CD4-positive, alpha-beta memory T cell (primary cell): ENCODE data around the gene CD244. TPM values are rescaled to one million over a fixed set of nuclear protein-coding genes. Genes with fewer than 3 reads are reported as not detected.
"Not testable (repeated sequence)": the region's sequence is repeated elsewhere in the genome, so short reads cannot be mapped to it uniquely, and the experiment has no call there.

Experiments used
- CTCF ChIA-PET: fragments of 350-600 bp; sonication (Branson Sonifier 250); formaldehyde crosslinking; loops from one replicate; lab custom pipeline; 2021; ENCODE audit warnings: inconsistent platforms; ENCODE audit not compliant: partially characterized antibody; lab: Charles Lee
- POLR2A ChIA-PET: fragments of 350-600 bp; sonication (Branson Sonifier 250); formaldehyde crosslinking; loops from one replicate; lab custom pipeline; 2021; ENCODE audit not compliant: partially characterized antibody; lab: Charles Lee
- DNase-seq, 5 donors: peaks; one replicate each; pipeline versions ENCODE4 v3.0.0 to v3.0.0-alpha.2; 2020 to 2022; ENCODE audit warnings: mixed read lengths in 1 of 5
- H3K27ac ChIP-seq: one replicate; pipeline ENCODE4 v1.7.0; 2013; ENCODE audit warnings: low read depth, low read length
- H3K27me3 ChIP-seq: 2 replicates; pipeline ENCODE4 v1.7.0; 2013; ENCODE audit warnings: mild to moderate bottlenecking, low read length, moderate library complexity; ENCODE audit not compliant: insufficient read depth
- H3K36me3 ChIP-seq: 2 replicates; pipeline ENCODE4 v1.7.0; 2013; ENCODE audit warnings: mild to moderate bottlenecking, low read length, moderate library complexity; ENCODE audit not compliant: insufficient read depth
- H3K4me1 ChIP-seq: 2 replicates; pipeline ENCODE4 v1.7.0; 2013; ENCODE audit warnings: mild to moderate bottlenecking, low read length, moderate library complexity; ENCODE audit not compliant: insufficient read depth
- H3K4me3 ChIP-seq, 2 donors: one replicate each; pipeline ENCODE4 v1.7.0; 2013; ENCODE audit warnings: low read length in 2 of 2, mild to moderate bottlenecking in 1 of 2
- H3K9me3 ChIP-seq, 2 donors: one replicate each; pipeline ENCODE4 v1.7.0; 2013; ENCODE audit warnings: low read length in 2 of 2, control low read depth in 1 of 2; ENCODE audit not compliant: control insufficient read depth in 1 of 2
- H3K27ac Mint-ChIP-seq, 7 donors: one replicate each; pipeline ENCODE4 v1.8.0; 2020 to 2021; ENCODE audit warnings: mixed read lengths in 7 of 7, mild to moderate bottlenecking in 6 of 7, inconsistent platforms in 3 of 7, moderate library complexity in 3 of 7
- H3K27me3 Mint-ChIP-seq, 2 donors: one replicate each; pipeline ENCODE4 v1.8.0; 2020 to 2021; ENCODE audit warnings: mixed read lengths in 2 of 2
- H3K36me3 Mint-ChIP-seq, 2 donors: one replicate each; pipeline ENCODE4 v1.8.0; 2020 to 2021; ENCODE audit warnings: mixed read lengths in 2 of 2, inconsistent platforms in 1 of 2, mild to moderate bottlenecking in 1 of 2
- H3K4me1 Mint-ChIP-seq, 4 donors: one replicate each; pipeline ENCODE4 v1.8.0; 2020 to 2021; ENCODE audit warnings: mixed read lengths in 4 of 4, mild to moderate bottlenecking in 1 of 4
- H3K4me3 Mint-ChIP-seq, 8 donors: one replicate each; pipeline ENCODE4 v1.8.0; 2020 to 2021; ENCODE audit warnings: mixed read lengths in 8 of 8, mild to moderate bottlenecking in 7 of 8, moderate library complexity in 6 of 8, inconsistent platforms in 3 of 8
- H3K9me3 Mint-ChIP-seq, 8 donors: one replicate each; pipeline ENCODE4 v1.8.0; 2020 to 2021; ENCODE audit warnings: mixed read lengths in 8 of 8, mild to moderate bottlenecking in 5 of 8, inconsistent platforms in 3 of 8, moderate library complexity in 1 of 8
- intact Hi-C: fragments of 100-400 bp; cut with micrococcal nuclease; formaldehyde crosslinking; loops from one replicate; pipeline ENCODE4 v1.15.1; 2023
- polyA plus RNA-seq, 2 donors: library from polyadenylated mRNA; unstranded; fragments of 300-500 nt; fragmentation: Illumina TruSeq; gene quantifications; one replicate each; pipeline ENCODE4 v1.2.3, GENCODE V29; 2021
- total RNA-seq, 2 experiments: library from RNA; stranded (reverse); gene quantifications; one replicate each; pipeline ENCODE4 v1.2.3, GENCODE V29; 2021

CD244 gene
- total and polyA plus RNA-seq, 4 experiments from 2014 or later: 0.93 to 0.95 TPM; not detected in 2

DNA sequence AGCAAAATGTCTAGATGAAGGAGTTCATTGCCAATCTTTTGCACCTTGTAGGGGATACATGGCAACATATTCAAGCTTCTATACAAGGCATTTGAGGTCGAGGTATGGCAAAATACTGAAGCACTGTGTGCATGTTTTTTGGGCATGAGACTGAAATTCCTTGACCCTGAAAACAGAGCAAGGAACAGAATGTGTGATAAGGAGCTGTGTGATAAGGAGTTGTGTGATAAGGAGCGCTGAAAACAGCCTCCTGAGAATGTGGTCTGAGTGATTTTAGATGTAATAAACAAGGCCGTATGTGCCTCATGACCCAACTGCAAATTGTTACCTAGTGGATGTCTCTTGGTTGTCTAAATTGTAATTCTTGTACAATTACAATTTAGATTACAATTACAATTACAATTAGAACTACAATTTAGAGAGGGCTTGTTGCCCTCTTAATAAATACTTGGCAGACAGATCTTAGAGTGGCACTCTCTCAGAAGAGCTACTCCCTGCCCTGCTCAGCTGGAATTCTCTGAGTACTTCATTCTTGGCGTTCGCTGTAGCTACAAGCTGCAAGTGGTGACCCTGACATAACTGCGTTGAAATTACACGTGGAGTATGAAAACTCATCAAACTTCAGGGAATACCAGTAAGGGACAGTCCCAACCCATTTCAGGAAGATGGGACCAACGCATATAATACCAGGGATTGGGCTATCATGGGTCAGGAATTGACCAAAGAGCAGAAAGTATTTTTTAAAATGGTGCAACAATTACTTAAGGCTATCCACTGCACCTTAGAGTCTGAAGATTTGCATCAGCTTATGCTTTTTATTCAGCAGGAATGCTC is 42.3 kb upstream of the CD244 start:
- no peak for DNase-seq
- H3K27ac Mint-ChIP-seq: no peak overlapping the region
- Histone ChIP-seq H3K4me3 (no peak overlapping the region), H3K4me1 (no peaks in the 10 kb centered on the region), H3K27me3 (no peaks in the 10 kb centered on the region), H3K9me3 (no peaks in the 10 kb centered on the region), H3K27ac (no peak overlapping the region), H3K36me3 (no peaks in the 10 kb centered on the region)
- H3K27me3 Mint-ChIP-seq: peaks cover 0 to 2% of the 10 kb centered on the region in 2 donors
- intact Hi-C loops: no loop called here
- no peaks in the 10 kb centered on the region for H3K36me3 Mint-ChIP-seq
- no peak overlapping the region for H3K4me3 Mint-ChIP-seq
- POLR2A ChIA-PET: no interaction called here
- H3K4me1 Mint-ChIP-seq: no peaks in the 10 kb centered on the region
- CTCF ChIA-PET: no interaction called here
- no peaks in the 10 kb centered on the region for H3K9me3 Mint-ChIP-seq

DNA sequence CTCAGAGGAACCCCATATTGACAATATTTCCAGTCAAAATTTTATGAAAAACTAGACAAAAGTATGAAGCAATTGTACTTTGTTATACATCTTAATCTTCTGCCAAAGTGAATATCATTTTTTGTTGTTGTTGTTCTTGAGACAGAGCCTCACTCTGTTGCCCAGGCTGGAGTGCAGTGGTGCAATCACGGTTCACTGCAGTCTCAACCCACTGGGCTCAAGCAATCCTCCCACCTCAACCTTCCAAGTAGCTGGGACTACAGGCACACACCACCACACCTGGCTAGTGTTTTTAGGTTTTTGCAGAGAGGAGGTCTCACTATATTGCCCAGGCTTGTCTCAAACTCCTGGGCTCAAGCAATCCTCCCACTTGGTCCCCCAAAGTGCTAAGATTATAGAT is 39.6 kb upstream of the CD244 start:
- H3K4me3 Mint-ChIP-seq, H3K27me3 Mint-ChIP-seq, H3K4me3 ChIP-seq, H3K4me1 ChIP-seq, H3K27me3 ChIP-seq, H3K27ac Mint-ChIP-seq, POLR2A ChIA-PET, DNase-seq, CTCF ChIA-PET, H3K36me3 Mint-ChIP-seq, H3K27ac ChIP-seq, H3K9me3 Mint-ChIP-seq, H3K36me3 ChIP-seq, H3K4me1 Mint-ChIP-seq, H3K9me3 ChIP-seq, intact Hi-C loops: not testable (repeated sequence)

DNA sequence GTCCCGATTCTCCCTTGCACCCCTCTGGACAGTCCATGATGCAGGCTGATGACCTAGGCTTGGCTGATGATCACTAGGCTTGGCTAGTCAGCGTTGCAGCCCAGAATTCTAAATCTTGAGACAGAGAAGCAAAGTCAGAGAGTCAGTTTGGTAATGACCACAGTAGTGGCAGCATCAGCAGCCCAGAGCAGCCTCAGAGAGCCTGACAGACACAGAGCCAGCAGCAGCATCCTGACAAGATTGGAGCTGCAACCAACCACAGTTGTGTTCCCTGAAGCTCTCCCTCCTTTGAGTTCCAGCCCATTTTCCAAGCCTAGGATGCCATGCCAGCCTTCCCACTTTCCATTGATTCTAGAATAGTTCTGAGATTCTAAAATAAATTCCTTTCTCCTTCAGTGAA is 39.1 kb upstream of the CD244 start:
- intact Hi-C loops: no loop called here
- Histone ChIP-seq H3K9me3 (no peaks in the 10 kb centered on the region), H3K4me1 (no peaks in the 10 kb centered on the region), H3K27me3 (no peaks in the 10 kb centered on the region), H3K4me3 (no peak overlapping the region), H3K27ac (no peak overlapping the region), H3K36me3 (no peaks in the 10 kb centered on the region)
- H3K27me3 Mint-ChIP-seq: peaks cover 2 to 7% of the 10 kb centered on the region in 2 donors
- CTCF ChIA-PET: no interaction called here
- DNase-seq: no peak
- H3K9me3 Mint-ChIP-seq: peaks cover 0 to 2% (median 0%) of the 10 kb centered on the region in 8 donors
- H3K36me3 Mint-ChIP-seq: no peaks in the 10 kb centered on the region
- H3K4me1 Mint-ChIP-seq: no peaks in the 10 kb centered on the region
- no peak overlapping the region for H3K4me3 Mint-ChIP-seq
- POLR2A ChIA-PET: no interaction called here
- no peak overlapping the region for H3K27ac Mint-ChIP-seq

DNA sequence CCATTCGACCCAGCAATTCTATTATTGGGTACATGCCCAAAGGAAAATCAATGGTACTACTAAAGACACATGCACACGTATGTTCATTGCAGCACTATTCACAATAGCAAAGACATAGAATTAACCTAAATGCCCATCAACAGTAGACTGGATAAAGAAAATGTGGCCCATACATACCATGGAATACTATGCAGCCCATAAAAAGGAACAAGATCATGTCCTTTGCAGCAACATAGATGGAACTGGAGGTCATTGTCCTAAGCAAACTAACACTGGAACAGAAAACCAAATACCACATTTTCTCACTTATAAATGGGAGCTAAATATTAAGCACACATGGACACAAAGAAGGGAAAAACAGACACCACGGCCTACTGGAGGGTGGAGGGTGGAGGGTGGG is 38.0 kb upstream of the CD244 start:
- CTCF ChIA-PET, H3K27ac ChIP-seq, H3K4me1 ChIP-seq, H3K27me3 Mint-ChIP-seq, H3K9me3 ChIP-seq, H3K4me1 Mint-ChIP-seq, H3K4me3 Mint-ChIP-seq, intact Hi-C loops, H3K36me3 Mint-ChIP-seq, POLR2A ChIA-PET, H3K4me3 ChIP-seq, H3K27ac Mint-ChIP-seq, H3K27me3 ChIP-seq, DNase-seq, H3K9me3 Mint-ChIP-seq, H3K36me3 ChIP-seq: not testable (repeated sequence)

DNA sequence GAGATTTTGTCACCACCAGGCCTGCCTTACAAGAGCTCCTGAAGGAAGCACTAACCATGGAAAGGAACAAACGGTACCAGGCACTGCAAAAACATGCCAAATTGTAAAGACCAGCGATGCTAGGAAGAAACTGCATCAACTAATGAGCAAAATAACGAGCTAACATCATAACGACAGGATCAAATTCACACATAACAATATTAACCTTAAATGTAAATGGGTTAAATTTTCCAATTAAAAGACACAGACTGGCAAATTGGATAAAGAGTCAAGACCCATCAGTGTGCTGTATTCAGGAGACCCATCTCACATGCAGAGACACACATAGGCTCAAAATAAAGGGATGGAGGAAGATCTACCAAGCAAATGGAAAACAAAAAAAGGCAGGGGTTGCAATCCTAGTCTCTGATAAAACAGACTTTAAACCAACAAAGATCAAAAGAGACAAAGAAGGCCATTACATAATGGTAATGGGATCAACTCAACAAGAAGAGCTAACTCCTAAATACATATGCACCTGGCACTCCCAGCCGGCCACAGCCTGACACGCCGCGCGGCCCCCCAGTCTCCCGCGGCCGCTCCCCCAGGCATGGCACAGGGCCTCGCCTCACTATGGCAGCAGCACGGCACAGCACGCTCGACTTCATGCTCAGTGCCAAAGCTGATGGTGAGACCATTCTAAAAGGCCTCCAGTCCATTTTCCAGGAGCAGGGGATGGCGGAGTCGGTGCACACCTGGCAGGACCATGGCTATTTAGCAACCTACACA is 31.9 kb upstream of the CD244 start:
- CTCF ChIA-PET, POLR2A ChIA-PET, H3K27ac Mint-ChIP-seq, H3K27me3 ChIP-seq, DNase-seq, H3K36me3 Mint-ChIP-seq, H3K36me3 ChIP-seq, H3K9me3 ChIP-seq, H3K27ac ChIP-seq, intact Hi-C loops, H3K4me1 Mint-ChIP-seq, H3K4me1 ChIP-seq, H3K4me3 Mint-ChIP-seq, H3K4me3 ChIP-seq: not testable (repeated sequence)
- Mint-ChIP-seq H3K27me3 (peaks cover 13 to 23% of the 10 kb centered on the region in 2 donors), H3K9me3 (peaks cover 0 to 17% (median 10%) of the 10 kb centered on the region in 8 donors)

DNA sequence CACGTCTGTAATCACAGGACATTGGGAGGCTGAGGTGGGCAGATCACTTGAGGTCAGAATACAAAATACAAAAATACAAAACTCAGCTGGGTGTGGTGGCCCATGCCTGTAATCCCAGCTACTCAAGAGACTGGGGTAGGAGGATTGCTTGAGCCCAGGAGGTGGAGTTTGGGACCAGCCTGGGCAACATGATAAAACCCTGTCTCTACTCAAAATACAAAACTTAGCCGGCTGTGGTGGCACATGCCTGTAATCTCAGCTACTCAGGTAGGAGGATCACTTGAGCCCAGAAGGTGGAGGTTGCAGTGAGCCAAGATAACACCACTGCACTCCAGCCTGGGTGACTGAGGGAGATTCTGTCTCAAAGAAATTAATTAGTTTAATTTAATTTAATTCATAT is 28.8 kb upstream of the CD244 start:
- no peaks in the 10 kb centered on the region for H3K9me3 ChIP-seq
- no peaks in the 10 kb centered on the region for H3K36me3 ChIP-seq
- H3K36me3 Mint-ChIP-seq: peaks cover 0 to 4% of the 10 kb centered on the region in 2 donors
- no peak overlapping the region for H3K4me3 ChIP-seq
- DNase-seq: no peak
- peaks cover 0 to 17% (median 10%) of the 10 kb centered on the region in 8 donors for H3K9me3 Mint-ChIP-seq
- POLR2A ChIA-PET: no interaction called here
- intact Hi-C loops: no loop called here
- peaks cover 10 to 19% of the 10 kb centered on the region in 2 donors for H3K27me3 Mint-ChIP-seq
- H3K4me3 Mint-ChIP-seq: no peak overlapping the region
- no peak overlapping the region for H3K27ac Mint-ChIP-seq
- no peaks in the 10 kb centered on the region for H3K4me1 Mint-ChIP-seq
- CTCF ChIA-PET: interaction anchor here (1.2 to 1.5 kb wide), 2 partner anchors 14 to 17 kb away, joined by 3 to 4 read pairs; no protein-coding TSS in a partner anchor
- no peaks in the 10 kb centered on the region for H3K4me1 ChIP-seq
- H3K27ac ChIP-seq: no peak overlapping the region
- H3K27me3 ChIP-seq: no peaks in the 10 kb centered on the region

DNA sequence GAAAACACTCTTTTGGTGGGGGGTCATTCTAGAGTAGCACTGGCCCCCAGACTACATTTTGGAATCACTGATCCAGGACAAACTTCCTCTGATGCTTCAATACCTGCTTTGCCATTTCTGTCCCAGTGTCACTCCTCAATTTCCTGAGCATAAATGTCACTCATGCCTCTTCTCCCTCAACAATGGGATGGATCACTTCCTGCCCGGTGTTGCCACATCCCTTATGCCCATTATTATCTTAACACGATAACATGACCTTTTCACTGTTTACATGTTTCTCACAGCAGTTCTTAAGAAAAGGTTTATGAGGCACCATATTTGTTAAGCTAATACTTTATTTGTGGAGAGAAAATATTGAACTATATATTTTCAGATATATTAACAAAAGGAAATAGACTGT is 26.2 kb upstream of the CD244 start:
- Histone ChIP-seq H3K4me1 (no peaks in the 10 kb centered on the region), H3K27me3 (no peaks in the 10 kb centered on the region), H3K36me3 (no peaks in the 10 kb centered on the region), H3K4me3 (no peak overlapping the region), H3K27ac (no peak overlapping the region), H3K9me3 (no peaks in the 10 kb centered on the region)
- peaks cover 0 to 1% (median 0%) of the 10 kb centered on the region in 4 donors for H3K4me1 Mint-ChIP-seq
- peaks cover 0 to 3% of the 10 kb centered on the region in 2 donors for H3K36me3 Mint-ChIP-seq
- DNase-seq: no peak
- H3K27ac Mint-ChIP-seq: no peak overlapping the region
- intact Hi-C loops: no loop called here
- POLR2A ChIA-PET: no interaction called here
- no peak overlapping the region for H3K4me3 Mint-ChIP-seq
- CTCF ChIA-PET: interaction anchor here (1.4 kb wide), 1 partner anchor 208 kb away, joined by 3 read pairs; no protein-coding TSS in a partner anchor
- peaks cover 0 to 5% (median 5%) of the 10 kb centered on the region in 8 donors for H3K9me3 Mint-ChIP-seq
- H3K27me3 Mint-ChIP-seq: peaks cover 4 to 15% of the 10 kb centered on the region in 2 donors
